ENCODE results near the gene PARP11.

DNA sequence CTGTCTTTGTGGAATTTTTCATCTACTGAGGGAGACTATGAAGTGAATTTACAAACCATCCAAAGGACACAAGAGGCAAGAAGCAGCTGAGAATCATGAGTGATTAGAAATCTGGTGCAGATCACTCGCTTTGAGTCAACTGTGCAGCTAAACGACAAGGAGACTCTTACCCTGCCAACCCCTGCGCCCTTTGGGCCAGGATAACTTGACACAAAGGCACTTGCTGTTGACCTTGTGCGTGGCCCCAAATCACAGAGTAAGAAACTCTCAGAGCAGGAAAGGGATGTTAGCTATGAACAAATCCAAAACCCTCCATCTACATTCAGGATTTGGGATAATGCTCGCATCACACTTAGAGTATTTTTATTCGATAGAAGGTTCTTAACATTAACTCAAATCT, 11.5 kb upstream of the PARP11 start:
- TF ChIP-seq, protein P1, sequence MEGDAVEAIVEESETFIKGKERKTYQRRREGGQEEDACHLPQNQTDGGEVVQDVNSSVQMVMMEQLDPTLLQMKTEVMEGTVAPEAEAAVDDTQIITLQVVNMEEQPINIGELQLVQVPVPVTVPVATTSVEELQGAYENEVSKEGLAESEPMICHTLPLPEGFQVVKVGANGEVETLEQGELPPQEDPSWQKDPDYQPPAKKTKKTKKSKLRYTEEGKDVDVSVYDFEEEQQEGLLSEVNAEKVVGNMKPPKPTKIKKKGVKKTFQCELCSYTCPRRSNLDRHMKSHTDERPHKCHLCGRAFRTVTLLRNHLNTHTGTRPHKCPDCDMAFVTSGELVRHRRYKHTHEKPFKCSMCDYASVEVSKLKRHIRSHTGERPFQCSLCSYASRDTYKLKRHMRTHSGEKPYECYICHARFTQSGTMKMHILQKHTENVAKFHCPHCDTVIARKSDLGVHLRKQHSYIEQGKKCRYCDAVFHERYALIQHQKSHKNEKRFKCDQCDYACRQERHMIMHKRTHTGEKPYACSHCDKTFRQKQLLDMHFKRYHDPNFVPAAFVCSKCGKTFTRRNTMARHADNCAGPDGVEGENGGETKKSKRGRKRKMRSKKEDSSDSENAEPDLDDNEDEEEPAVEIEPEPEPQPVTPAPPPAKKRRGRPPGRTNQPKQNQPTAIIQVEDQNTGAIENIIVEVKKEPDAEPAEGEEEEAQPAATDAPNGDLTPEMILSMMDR (IDR thresholded peaks at IDR 0.05), result no peak
- TF ChIP-seq POLR2A (IDR thresholded peaks at IDR 0.05) (no peak), EP300 (IDR thresholded peaks at IDR 0.05; ENCODE audit: low read depth) (no peak), POLR2AphosphoS5 (IDR thresholded peaks at IDR 0.05) (no peak)
